ENCODE results near the gene PRKAR2B. TPM values are rescaled to one million over a fixed set of nuclear protein-coding genes. Genes with fewer than 3 reads are reported as not detected.

Gene PRKAR2B
- total RNA-seq, 2 donors from 2014 or later = 3.5 to 81.0 TPM

Other genes starting within 250 kb of the PRKAR2B start
- gene PIK3CG, start 179.4 kb upstream of the PRKAR2B start, total RNA-seq = 10 to 100 TPM; 24.8 to 25.7 TPM
- gene HBP1, start 124.3 kb downstream of the PRKAR2B start, total RNA-seq = 100 to 1,000 TPM; 250 to 252 TPM